Heart right ventricle (tissue), 16 donors: Measurements from ENCODE around the gene ASTE1. TPM values are rescaled to one million over a fixed set of nuclear protein-coding genes. Genes with fewer than 3 reads are reported as not detected.
"Not testable (repeated sequence)": the region's sequence is repeated elsewhere in the genome, so short reads cannot be mapped to it uniquely, and the experiment has no call there.

Experiments
- ATAC-seq, 8 donors: fragments of 200-7000 bp; cut with Tn5 transposase; one replicate each; pipeline ENCODE4 v1.9.1; 2020; ENCODE audit warnings: mild to moderate bottlenecking in 8 of 8, moderate library complexity in 8 of 8, moderate number of reproducible peaks in 1 of 8
- DNase-seq, 2 donors: peaks; one replicate each; pipeline ENCODE4 v3.0.0-alpha.2; 2020
- H3K27ac ChIP-seq, 10 donors: fragments of 200-600 bp; sonication (generic) in 2 of 10; one replicate each; pipeline versions ENCODE4 v1.5.0 to v1.8.0; 2020 to 2022; ENCODE audit warnings: mild to moderate bottlenecking in 3 of 10
- H3K27me3 ChIP-seq, 7 donors: fragments of 200-600 bp; one replicate each; pipeline ENCODE4 v1.8.0; 2021 to 2022; ENCODE audit warnings: mild to moderate bottlenecking in 2 of 7
- H3K36me3 ChIP-seq, 9 donors: fragments of 200-600 bp; sonication (generic) in 1 of 9; one replicate each; pipeline versions ENCODE4 v1.5.0 to v1.8.0; 2020 to 2022; ENCODE audit warnings: mild to moderate bottlenecking in 2 of 9
- H3K4me1 ChIP-seq, 9 donors: fragments of 200-600 bp; sonication (generic) in 1 of 9; one replicate each; pipeline versions ENCODE4 v1.5.0 to v1.8.0; 2020 to 2022; ENCODE audit warnings: mild to moderate bottlenecking in 4 of 9
- H3K4me3 ChIP-seq, 10 donors: fragments of 200-600 bp; sonication (generic) in 2 of 10; one replicate each; pipeline versions ENCODE4 v1.5.0 to v1.8.0; 2020 to 2022; ENCODE audit warnings: mild to moderate bottlenecking in 7 of 10, moderate library complexity in 2 of 10
- H3K9me3 ChIP-seq, 11 donors: fragments of 200-600 bp in 10 of 11; sonication (generic) in 2 of 11; one replicate each; pipeline versions ENCODE4 v1.5.0 to v1.8.0; 2013 to 2022; ENCODE audit warnings: mild to moderate bottlenecking in 2 of 11, control low read depth in 1 of 11, moderate library complexity in 1 of 11
- CTCF ChIP-seq, 9 donors: fragments of 200-600 bp; sonication (generic) in 2 of 9; IDR thresholded peaks; one replicate each; pipeline versions ENCODE4 v1.5.0 to v1.8.0; 2021 to 2022; ENCODE audit warnings: antibody characterized with exemption in 9 of 9, mild to moderate bottlenecking in 5 of 9, moderate library complexity in 1 of 9
- WGBS, 2 donors: extraction: QIAGEN DNeasy Blood & Tissue Kit; methylation state at CpG; one replicate each; pipeline ENCODE4 v1.1.7; 2013; ENCODE audit warnings: inconsistent platforms in 1 of 2; 5-methylcytosine and 5-hydroxymethylcytosine counted together
- intact Hi-C, 10 donors: fragments of 100-400 bp; cut with DNase I; formaldehyde crosslinking; loops; one replicate each; pipeline versions ENCODE4 v1.11.1 to v1.14.2; 2022
- polyA plus RNA-seq, 2 donors: library from polyadenylated mRNA; stranded (reverse); fragments of 200-250 nt; gene quantifications; one replicate each; pipeline ENCODE4 v1.2.3, GENCODE V29; 2013
- total RNA-seq, 10 donors: library from RNA; stranded (reverse); fragmentation: NEBNext Ultra II Directional in 3 of 10; extraction: Animal tissue kit (Norgen Biotek cat#: 25700) in 3 of 10; gene quantifications; one replicate each; pipeline versions ENCODE4 v1.2.1 to v1.2.4, GENCODE V29; 2021 to 2023
- donor health status: Arrhythmogenic right ventricular cardiomyopathy.
- donor health status: ischemic (EF 13 %, LVEDD 7.1; RV severe dilation, severe dysfunction).
- donor health status: healthy with polysubstance abuse.
- donor health status: DM: no; HTN: yes; CAD: no.
- donor health status: DM: no; HTN: no; CAD: no.
- donor health status: ischemic (EF 25% LVEDD 6.9; RV normal size, moderate dysfunction).
- donor health status: ischemic (EF 25% LVEDD 5.7; RV mildly dilated, moderate dysfunction).
- donor health status: healthy.
- donor health status: DM: yes; HTN: yes; CAD: no.
- donor health status: Ischemic cardiomyopathy.
- donor health status: ischemic (EF 35%, LVEDD 5.7; RV mildly dilated, moderate dysfunction).
- donor health status: nonischemic (EF 11% LVEDD 7.7; RV severe dilation, severe dysfunction).
- donor health status: DM: yes; HTN: yes; CAD: no.
- donor health status: PGD.
- donor health status: ischemic (EF 29% LVEDD 5.4; RV normal size, mild dysfunction).
- donor health status: nonischemic (EF 23%, LVEDD 6.1; RV moderate dilation, normal function).

The ASTE1 gene
- total and polyA plus RNA-seq, 12 donors, result 1.5 to 4.5 (median 3.2) TPM

- Histone ChIP-seq H3K27ac (no peak overlapping the region), H3K4me3 (no peak overlapping the region), H3K27me3 (no peaks in the 10 kb centered on the region), H3K36me3 (peaks cover 0 to 92% (median 9%) of the 10 kb centered on the region in 9 donors), H3K4me1 (peaks cover 0 to 5% (median 0%) of the 10 kb centered on the region in 9 donors), H3K9me3 (no peaks in the 10 kb centered on the region)
- DNase-seq, result no peak
- ATAC-seq, result no peak
- intact Hi-C loops, result no loop called here
- WGBS, 2 donors, result 95 to 97% methylated on average over 3 of the region's 3 CpGs
- no peak for TF ChIP-seq CTCF (IDR thresholded peaks at IDR 0.05)
Measured at GRCh38 chr3:130975251-130975650, 51.4 kb downstream of the ASTE1 start.

- ATAC-seq, result no peak
- no peaks in the 10 kb centered on the region for H3K27me3 ChIP-seq
- DNase-seq, result no peak
- no peak overlapping the region for H3K4me3 ChIP-seq
- WGBS, 2 donors, result 88 to 95% methylated on average over 2 of the region's 2 CpGs
- intact Hi-C loops, result no loop called here
- peaks cover 0 to 5% (median 0%) of the 10 kb centered on the region in 9 donors for H3K4me1 ChIP-seq
- H3K9me3 ChIP-seq, result no peaks in the 10 kb centered on the region
- no peak for TF ChIP-seq CTCF (IDR thresholded peaks at IDR 0.05)
- peaks cover 0 to 90% (median 7%) of the 10 kb centered on the region in 9 donors for H3K36me3 ChIP-seq
- no peak overlapping the region for H3K27ac ChIP-seq
Measured at GRCh38 chr3:130974201-130974600, 52.4 kb downstream of the ASTE1 start.

GRCh38 chr3:130973406-130973805 is 53.2 kb downstream of the ASTE1 start:
- Histone ChIP-seq H3K27ac (no peak overlapping the region), H3K4me1 (peaks cover 0 to 5% (median 0%) of the 10 kb centered on the region in 9 donors), H3K4me3 (no peak overlapping the region), H3K9me3 (no peaks in the 10 kb centered on the region), H3K27me3 (no peaks in the 10 kb centered on the region), H3K36me3 (peaks cover 0 to 90% (median 7%) of the 10 kb centered on the region in 9 donors)
- 95 to 96% methylated on average over 5 of the region's 5 CpGs for WGBS, 2 donors
- intact Hi-C loops, result no loop called here
- ATAC-seq (no peak), DNase-seq (no peak)
- TF ChIP-seq CTCF (IDR thresholded peaks at IDR 0.05), result no peak

DNA sequence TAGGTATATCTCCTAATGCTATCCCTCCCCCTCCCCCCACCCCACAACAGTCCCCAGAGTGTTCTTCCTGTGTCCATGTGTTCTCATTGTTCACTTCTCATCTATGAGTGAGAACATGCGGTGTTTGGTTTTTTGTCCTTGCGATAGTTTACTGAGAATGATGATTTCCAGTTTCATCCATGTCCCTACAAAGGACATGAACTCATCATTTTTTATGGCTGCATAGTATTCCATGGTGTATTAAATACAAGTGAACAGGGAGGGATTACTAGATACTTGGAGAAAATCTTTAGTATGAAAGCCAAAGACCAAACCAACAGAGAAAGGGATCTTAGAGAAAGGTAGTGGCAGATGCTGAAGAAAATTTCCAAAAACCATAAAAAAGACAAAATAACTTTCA is 54.0 kb downstream of the ASTE1 start:
- H3K4me1 ChIP-seq, H3K9me3 ChIP-seq, H3K4me3 ChIP-seq, H3K27ac ChIP-seq, DNase-seq, H3K27me3 ChIP-seq, ATAC-seq, intact Hi-C loops: not testable (repeated sequence)
- peaks cover 0 to 95% (median 7%) of the 10 kb centered on the region in 9 donors for H3K36me3 ChIP-seq
- 100% methylated on average over 2 of the region's 2 CpGs for WGBS, 2 donors

GRCh38 chr3:130971208-130971607 is 55.4 kb downstream of the ASTE1 start:
- peaks cover 0 to 94% (median 17%) of the 10 kb centered on the region in 9 donors for H3K36me3 ChIP-seq
- TF ChIP-seq CTCF (IDR thresholded peaks at IDR 0.05), result no peak
- no peaks in the 10 kb centered on the region for H3K27me3 ChIP-seq
- no peak for ATAC-seq
- no peaks in the 10 kb centered on the region for H3K4me1 ChIP-seq
- H3K27ac ChIP-seq, result no peak overlapping the region
- intact Hi-C loops, result no loop called here
- no peak for DNase-seq
- H3K4me3 ChIP-seq, result no peak overlapping the region
- H3K9me3 ChIP-seq, result no peaks in the 10 kb centered on the region
